GM13977 (cell line): ENCODE results near the gene OR1D2.
"Not testable (repeated sequence)": the region's sequence is repeated elsewhere in the genome, so short reads cannot be mapped to it uniquely, and the experiment has no call there.

Experiments
- DNase-seq: peaks from one replicate; pipeline ENCODE4 v3.0.0; 2012; ENCODE audit warnings: low spot score
- CTCF ChIP-seq: IDR thresholded peaks from 2 replicates; pipeline ENCODE4 v1.5.1; 2012; ENCODE audit warnings: mild to moderate bottlenecking, control low read depth; ENCODE audit not compliant: insufficient read depth; ENCODE audit errors: extremely low read depth, missing control alignments
- in situ Hi-C: fragments of 300-500 bp; cut with MboI; formaldehyde crosslinking; loops from one replicate; pipeline ENCODE4 v1.12.0; 2022; ENCODE audit warnings: low sequenced_read_pairs, low pct_unique_long_range_greater_than_20kb, mixed read lengths, inconsistent platforms; ENCODE audit not compliant: unreplicated experiment

Gene OR1D2

GRCh38 chr17:3104322-3104721 is at the start of gene OR1D2:
Gene OR1D2 (minus strand): TSS chr17:3104422. CDS start chr17:3092996, 11,426 bp downstream.
- TF ChIP-seq CTCF = no peak
- in situ Hi-C loops = no loop called here
- DNase-seq = no peak

DNA sequence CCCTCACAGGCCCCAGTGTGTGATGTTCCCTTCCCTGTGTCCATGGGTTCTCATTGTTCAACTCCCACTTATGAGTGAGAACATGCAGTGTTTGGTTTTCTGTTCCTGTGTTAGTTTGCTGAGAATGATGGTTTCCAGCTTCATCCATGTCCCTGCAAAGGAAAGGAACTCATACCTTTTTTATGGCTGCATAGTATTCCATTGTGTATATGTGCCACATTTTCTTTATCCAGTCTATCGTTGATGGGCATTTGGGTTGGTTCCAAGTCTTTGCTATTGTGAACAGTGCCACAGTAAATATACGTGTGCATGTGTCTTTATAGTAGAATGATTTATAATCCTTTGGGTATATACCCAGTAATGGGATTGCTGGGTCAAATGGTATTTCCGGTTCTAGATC is 33.3 kb upstream of the OR1D2 start:
- DNase-seq, in situ Hi-C loops: not testable (repeated sequence)

- DNase-seq = no peak
- TF ChIP-seq CTCF = no peak
- in situ Hi-C loops = no loop called here
Measured at GRCh38 chr17:3127451-3127850, 23.2 kb upstream of the OR1D2 start, which contains the start of gene OR1G1. Gene OR1G1 (minus strand): TSS chr17:3127551. CDS start chr17:3127551, 0 bp downstream.

DNA sequence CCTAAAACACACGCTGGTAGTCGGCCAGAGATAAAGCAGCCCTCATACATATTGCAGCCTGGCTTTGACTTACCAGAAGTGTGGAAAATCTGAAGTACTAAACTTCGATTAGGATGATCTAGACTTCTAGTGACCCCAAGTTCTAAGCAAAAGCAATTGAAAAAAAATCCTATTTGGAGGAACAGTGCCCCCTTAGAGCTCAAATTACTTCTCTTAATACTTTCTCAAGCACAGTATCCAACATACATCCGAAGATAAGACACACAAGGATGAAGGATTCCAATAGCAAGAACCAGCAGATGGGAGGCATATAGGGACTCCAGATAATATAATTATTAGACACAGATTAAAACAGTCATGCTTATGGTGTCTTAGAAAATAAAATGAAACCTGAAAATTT is 30.4 kb downstream of the OR1D2 start:
- in situ Hi-C loops, DNase-seq: not testable (repeated sequence)
- TF ChIP-seq CTCF = peak; percentile 23

DNA sequence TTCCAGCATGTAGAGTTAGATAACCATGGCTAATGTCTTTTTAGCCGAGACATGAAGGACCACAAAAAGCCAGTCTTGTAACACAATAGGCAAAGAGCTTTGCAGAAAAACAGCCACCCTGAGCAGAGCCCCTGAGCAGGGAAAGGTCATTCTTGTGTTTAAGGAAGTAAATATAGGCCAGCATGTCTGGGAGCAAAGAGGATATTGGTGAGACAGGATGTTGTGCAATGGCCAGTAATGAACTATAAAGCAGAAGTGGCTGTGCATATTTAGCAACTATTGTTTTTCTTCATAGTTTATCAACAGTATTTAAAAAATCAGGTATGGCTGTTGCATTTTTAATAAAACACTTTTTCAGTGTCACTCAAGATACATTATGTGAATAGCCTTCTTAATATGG is 39.0 kb downstream of the OR1D2 start:
- in situ Hi-C loops, DNase-seq: not testable (repeated sequence)

GRCh38 chr17:3063507-3063906 is 40.7 kb downstream of the OR1D2 start, which contains the start of gene OR1D5:
Gene OR1D5 (minus strand): TSS chr17:3063607. CDS start chr17:3063607, 0 bp downstream.
- in situ Hi-C loops, DNase-seq: not testable (repeated sequence)

DNA sequence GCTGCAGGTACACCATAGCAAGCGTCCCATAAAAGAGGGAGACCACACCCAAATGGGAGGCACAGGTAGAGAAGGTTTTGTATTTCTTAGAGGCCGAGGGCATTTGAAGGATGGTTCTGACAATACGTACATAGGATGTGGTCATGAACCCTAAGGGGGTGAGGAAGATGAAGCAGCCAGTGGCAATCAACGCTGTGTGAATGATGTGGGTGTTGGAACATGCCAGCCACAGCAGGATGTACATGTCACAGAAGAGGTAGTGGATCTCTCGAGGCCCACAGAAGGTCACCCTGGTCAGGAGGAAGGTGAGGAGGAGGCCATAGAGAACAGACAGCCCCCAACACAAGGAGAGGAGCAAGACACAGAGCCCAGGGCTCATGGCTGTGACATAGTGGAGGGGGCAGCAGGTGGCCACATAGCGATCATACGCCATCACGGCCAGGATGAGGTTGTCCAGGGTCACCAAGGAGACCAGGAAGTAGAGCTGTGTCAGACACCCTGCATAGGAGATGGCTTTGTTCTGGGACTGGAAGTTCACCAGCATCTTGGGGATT is 41.3 kb downstream of the OR1D2 start:
- DNase-seq, in situ Hi-C loops: not testable (repeated sequence)

GRCh38 chr17:3054868-3055267 is 49.4 kb downstream of the OR1D2 start:
- DNase-seq, in situ Hi-C loops: not testable (repeated sequence)

DNA sequence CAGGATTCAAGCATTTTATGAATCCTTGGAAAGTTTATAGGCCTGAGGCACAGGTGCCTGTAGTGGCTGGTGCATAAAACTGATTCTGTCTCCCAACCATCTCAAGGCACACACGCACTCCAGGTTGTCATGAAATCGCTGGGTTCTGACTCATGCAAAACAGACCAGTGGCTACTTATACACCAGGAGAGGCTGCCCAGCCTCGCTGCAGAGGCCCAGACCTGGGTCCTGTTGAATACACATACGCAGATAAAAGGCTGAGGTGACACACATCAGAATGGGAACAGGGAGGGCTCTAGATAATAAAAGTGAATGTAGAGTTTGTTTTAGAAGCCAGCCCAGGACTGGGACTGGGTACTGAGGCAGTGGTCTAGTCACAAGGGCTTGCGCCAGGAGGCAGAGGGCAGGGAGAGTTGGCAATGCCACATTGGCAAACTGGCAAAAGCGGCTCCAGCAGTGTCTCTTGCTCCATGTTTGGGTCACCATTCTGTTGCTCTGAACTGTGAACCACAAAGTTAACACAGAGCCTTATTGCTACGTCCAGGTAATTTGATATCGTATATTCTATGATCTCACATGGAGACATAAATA is 54.4 kb downstream of the OR1D2 start:
- DNase-seq = no peak
- TF ChIP-seq CTCF = no peak
- in situ Hi-C loops = loop anchor here (25.0 kb wide), 1 partner anchor 613 kb away; the partner anchor contains the start of genes EMC6 and TAX1BP3
